K562 (cell line): ENCODE measurements around the gene STON2. TPM values are rescaled to one million over a fixed set of nuclear protein-coding genes. Genes with fewer than 3 reads are reported as not detected.

Experiments
- ARID3B ChIP-seq: fragments of 250-450 bp; sonication (Bioruptor Pico); IDR thresholded peaks from 2 replicates; pipeline ENCODE4 v1.4.0; 2020; ENCODE audit warnings: borderline replicate concordance
- BRF2 ChIP-seq: IDR thresholded peaks from 3 replicates; pipeline ENCODE4 v1.6.1; 2011; ENCODE audit warnings: borderline replicate concordance, mild to moderate bottlenecking; ENCODE audit not compliant: insufficient read length, insufficient read depth
- CBX3 ChIP-seq, 2 experiments: IDR thresholded peaks; 1 replicate in 1 of 2; 2 replicates in 1 of 2; pipeline ENCODE4 v1.6.1; 2012; ENCODE audit warnings: inconsistent platforms in 2 of 2, low read length in 2 of 2, borderline replicate concordance in 1 of 2, control low read depth in 1 of 2
- CXXC5 ChIP-seq: fragments of 250-450 bp; sonication (Bioruptor Pico); IDR thresholded peaks from 2 replicates; pipeline ENCODE4 v1.8.0; 2022; ENCODE audit warnings: inconsistent platforms, mild to moderate bottlenecking, moderate library complexity
- GTF2E2 ChIP-seq: fragments of 200-800 bp; sonication (Bioruptor generic); IDR thresholded peaks from 2 replicates; pipeline ENCODE4 v1.6.1; 2016; ENCODE audit warnings: missing genetic modification characterization, missing compliant biosample characterization
- HNRNPLL ChIP-seq: fragments of 200-400 bp; formaldehyde crosslinking; IDR thresholded peaks from 2 replicates; pipeline ENCODE4 v1.6.1; 2017; ENCODE audit warnings: low read length, low read depth, mild to moderate bottlenecking; ENCODE audit not compliant: poor library complexity, severe bottlenecking
- MCM7 ChIP-seq, 2 experiments: fragments of 450-650 bp; IDR thresholded peaks; 2 replicates each; pipeline ENCODE4 v1.6.1; 2016 to 2018
- MEF2D ChIP-seq: conservative IDR thresholded peaks from 2 replicates; pipeline ENCODE4 v1.6.1; 2016; ENCODE audit warnings: low read depth, missing genetic modification characterization, missing compliant biosample characterization
- MGA ChIP-seq: fragments of 450-650 bp; IDR thresholded peaks from 2 replicates; pipeline ENCODE4 v1.6.1; 2016; ENCODE audit warnings: mild to moderate bottlenecking, moderate library complexity
- NR2F6 ChIP-seq: fragments of 450-650 bp; formaldehyde crosslinking; IDR thresholded peaks from 2 replicates; pipeline ENCODE4 v1.4.0; 2020; ENCODE audit warnings: mild to moderate bottlenecking
- NRF1 ChIP-seq, 2 experiments: fragments of 450-650 bp; IDR thresholded peaks in 1 of 2; conservative IDR thresholded peaks in 1 of 2; 2 replicates each; pipeline ENCODE4 v1.6.1; 2014; ENCODE audit warnings: mild to moderate bottlenecking in 2 of 2
- SAFB2 ChIP-seq: fragments of 200-400 bp; formaldehyde crosslinking; IDR thresholded peaks from 2 replicates; pipeline ENCODE4 v1.6.1; 2018; ENCODE audit warnings: borderline replicate concordance, low read length, low read depth, moderate library complexity; ENCODE audit not compliant: severe bottlenecking
- ZNF232 ChIP-seq: sonication (generic); formaldehyde crosslinking; IDR thresholded peaks from 2 replicates; pipeline ENCODE4 v1.8.0; 2022; ENCODE audit warnings: mild to moderate bottlenecking, missing genetic modification reagents
- polyA plus RNA-seq, 8 experiments: library from polyadenylated mRNA; depleted of rRNA in 4 of 8; stranded (reverse) in 5 of 8; unstranded in 3 of 8; fragments of >200 nt; fragmentation: Nextera tagmentation in 2 of 8; fragmentation: Illumina TruSeq in 1 of 8; extraction: Ambion mirVana in 2 of 8; extraction: Trizol in 1 of 8; gene quantifications; 2 replicates each; pipeline versions ENCODE4 v1.2.1 to v1.2.3, GENCODE V29; 2011 to 2014; ENCODE audit warnings: inconsistent platforms in 1 of 8, missing spikeins in 1 of 8
- total RNA-seq, 7 experiments: library from RNA; depleted of rRNA in 6 of 7; stranded (reverse); fragments of >200 nt in 6 of 7; fragmentation: Illumina TruSeq in 2 of 7; extraction: Trizol in 2 of 7; gene quantifications; 2 replicates each; pipeline versions ENCODE4 v1.2.1 to v1.2.3, GENCODE V29; 2011 to 2021; ENCODE audit warnings: low replicate concordance in 1 of 7

Gene STON2
- total and polyA plus RNA-seq, 9 of the 15 experiments (the other 6 are each of a cell fraction or from before 2014, with no cell fraction given) = 7.8 to 99.3 (median 53.5) TPM

GRCh38 chr14:81427348-81428058 lies 27.4 kb upstream of the STON2 start (continued):
- TF ChIP-seq MGA (0 out of 2 replicates have a peak, but pooled peaks have one; percentile 39), CXXC5 (CRISPR knock-in tag) (peak; percentile 58), NRF1 (conservative IDR thresholded peaks at IDR 0.05 in 1 of 2, IDR thresholded peaks at IDR 0.05 in 1 of 2) (peak; percentile 49 to 63), ZNF232 (CRISPR knock-in tag) (no peak), HNRNPLL (no peak), MEF2D (tag) (no peak), MCM7 (IDR thresholded peaks at IDR 0.05) (no peak), BRF2 (no peak), GTF2E2 (0 out of 2 replicates have a peak, but pooled peaks have one; percentile 54), NR2F6 (CRISPR knock-in tag) (no peak), CBX3 (IDR thresholded peaks at IDR 0.05; ENCODE audit: borderline replicate concordance in 1 of 2, low read length in 2 of 2) (peak in 1 of 2 experiments; percentile 26; a peak in 2 of 3 replicates), SAFB2 (no peak), ARID3B (CRISPR knock-in tag) (no peak)
